Measurements from ENCODE around the gene JARID2.

DNA sequence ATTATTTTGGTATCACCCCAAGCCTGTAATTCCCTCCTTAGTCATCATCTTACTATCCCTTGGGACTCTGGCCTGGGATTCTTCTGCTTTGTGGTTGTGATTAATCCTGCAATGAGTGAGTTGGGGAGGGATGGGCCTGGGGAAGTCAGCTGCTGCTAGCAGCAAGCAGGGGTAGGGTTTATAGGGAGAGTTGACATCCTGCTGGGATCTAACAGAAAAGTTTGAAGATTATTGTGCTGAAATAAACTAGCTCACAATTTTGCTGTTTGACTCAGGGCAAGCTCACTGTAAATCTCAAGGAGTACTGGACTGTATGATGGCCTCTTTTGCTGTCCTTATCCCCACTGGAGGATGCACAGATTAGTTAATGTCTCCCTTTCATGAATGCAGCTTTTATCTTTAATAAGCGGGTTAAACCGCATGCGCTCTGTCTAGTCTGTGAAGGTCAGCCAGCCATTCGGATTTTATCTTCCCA lies 83.4 kb downstream of the JARID2 start:
- TF ChIP-seq DPF2 (IDR thresholded peaks at IDR 0.05) = no peak
- no peak for TF ChIP-seq CTCF (IDR thresholded peaks at IDR 0.05 in 2 of 3, conservative IDR thresholded peaks at IDR 0.05 in 1 of 3; ENCODE audit: control insufficient read depth in 2 of 3, extremely low read depth in 1 of 3, insufficient read depth in 1 of 3, low read depth in 3 of 3, low read length in 3 of 3)
- TF ChIP-seq, protein P1, sequence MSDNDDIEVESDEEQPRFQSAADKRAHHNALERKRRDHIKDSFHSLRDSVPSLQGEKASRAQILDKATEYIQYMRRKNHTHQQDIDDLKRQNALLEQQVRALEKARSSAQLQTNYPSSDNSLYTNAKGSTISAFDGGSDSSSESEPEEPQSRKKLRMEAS (IDR thresholded peaks at IDR 0.05; ENCODE audit: low read depth, low read length) = no peak
- no peak for TF ChIP-seq BRCA1 (IDR thresholded peaks at IDR 0.05; ENCODE audit: low read depth, low read length)
- TF ChIP-seq BCLAF1 (IDR thresholded peaks at IDR 0.05) = no peak
- TF ChIP-seq TARDBP (IDR thresholded peaks at IDR 0.05; ENCODE audit: borderline replicate concordance) = no peak
- TF ChIP-seq ZBTB33 (IDR thresholded peaks at IDR 0.05) = peak; percentile 52; the same call in 1 of the 2 replicates
